Activated naive CD4-positive, alpha-beta T cell treated with Interleukin-2 at 50 U/mL for 16 hours (primary cell): ENCODE results near the gene ANKFY1.
"Not testable (repeated sequence)": the region's sequence is repeated elsewhere in the genome, so short reads cannot be mapped to it uniquely, and the experiment has no call there.

ENCODE experiments used
- DNase-seq: peaks from one replicate; pipeline ENCODE4 v3.0.0-alpha.2; 2020

ANKFY1 gene

DNA sequence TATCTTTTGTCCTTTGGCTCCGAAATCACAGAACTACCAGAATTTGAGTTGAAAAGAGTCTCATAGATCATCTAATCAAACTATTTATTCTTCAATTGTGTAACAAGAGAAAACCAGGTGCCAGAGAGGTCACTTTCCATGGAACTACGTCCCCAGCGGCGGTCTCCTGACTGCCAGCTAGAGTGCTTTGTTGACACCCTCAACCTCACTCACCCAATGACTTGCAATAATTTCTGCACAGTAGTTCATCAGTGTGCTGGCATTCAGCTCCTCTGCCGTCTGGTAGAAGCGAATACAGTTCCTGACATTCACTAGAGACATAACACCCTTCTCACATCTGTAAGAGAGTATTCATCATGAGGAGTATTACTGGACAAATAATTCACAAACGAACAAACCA is 54.2 kb downstream of the ANKFY1 start:
- DNase-seq = no peak

DNA sequence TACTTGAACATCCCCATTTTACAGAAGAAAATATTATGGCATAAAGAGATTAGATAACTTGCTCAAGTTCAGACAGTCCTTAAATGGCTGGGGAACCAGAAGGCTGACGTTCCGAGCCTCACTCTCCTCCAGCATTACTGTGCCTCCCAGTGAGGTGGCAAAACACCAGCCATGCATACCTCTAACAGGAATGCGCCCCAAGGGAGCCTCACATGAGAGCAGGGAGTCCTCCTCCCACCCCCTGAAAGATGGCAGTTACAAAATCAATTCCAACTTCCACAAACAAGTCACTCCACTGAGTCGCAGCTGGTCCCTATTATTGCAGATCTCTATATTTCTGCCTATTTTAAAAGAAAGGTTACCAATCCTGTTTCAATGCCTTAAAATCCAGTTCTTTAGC is 55.5 kb downstream of the ANKFY1 start:
- DNase-seq = no peak

DNA sequence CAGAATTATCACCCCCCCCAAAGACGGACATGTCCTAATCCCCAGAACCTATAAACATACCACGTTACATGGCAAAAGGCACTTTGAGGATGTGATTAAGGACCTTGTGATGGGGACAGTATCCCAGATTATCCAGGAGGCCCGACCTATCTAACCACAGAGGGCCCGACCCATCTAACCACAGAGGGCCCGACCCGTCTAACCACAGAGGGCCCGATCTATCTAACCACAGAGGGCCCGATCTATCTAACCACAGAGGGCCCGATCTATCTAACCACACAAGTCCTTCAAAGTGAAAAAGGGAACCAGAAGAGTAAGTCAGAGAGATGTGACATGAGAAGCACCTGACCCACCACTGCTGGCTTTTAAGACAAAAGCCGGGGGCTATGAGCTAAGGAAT is 56.8 kb downstream of the ANKFY1 start:
- DNase-seq = no peak

DNA sequence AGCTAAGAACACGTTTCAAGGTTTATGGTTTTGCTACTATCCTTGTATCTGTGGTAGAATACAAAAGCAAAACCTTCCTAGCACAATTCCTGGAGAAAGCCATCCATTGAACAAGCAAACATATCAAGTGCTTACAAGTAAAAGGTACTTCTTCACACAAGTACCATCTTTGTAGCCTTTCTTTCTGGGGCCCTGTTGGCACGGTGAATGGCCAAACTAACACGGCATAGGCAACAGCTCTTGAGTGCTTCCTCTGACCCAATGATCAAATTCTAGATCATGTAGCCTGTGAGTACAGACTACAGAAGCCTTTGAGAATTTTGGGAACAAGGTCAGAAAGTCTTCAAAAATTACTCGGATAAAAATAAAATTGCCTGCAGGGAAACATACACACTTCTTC is 57.9 kb downstream of the ANKFY1 start:
- DNase-seq = no peak

DNA sequence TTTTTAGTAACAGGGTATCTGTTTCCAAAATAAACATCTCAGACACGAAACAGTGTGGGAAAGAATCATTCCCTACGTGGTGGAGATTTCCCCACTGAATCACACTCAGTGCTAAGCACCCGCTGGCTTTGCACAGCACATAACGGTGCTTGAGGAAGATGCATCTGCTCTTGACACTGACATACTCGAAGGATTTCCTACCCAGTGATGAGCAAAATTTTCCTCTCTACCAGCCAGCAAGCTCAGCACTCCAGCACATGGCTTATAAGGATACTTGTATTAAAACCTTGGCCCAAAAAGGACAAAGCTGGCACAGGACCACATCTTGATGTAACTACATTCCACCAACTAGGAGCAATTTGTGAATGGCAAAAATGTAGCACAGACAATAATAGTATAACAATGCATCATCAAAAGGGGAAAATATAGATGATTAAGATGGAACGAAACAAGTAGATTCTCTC is 59.0 kb downstream of the ANKFY1 start:
- no peak for DNase-seq

DNA sequence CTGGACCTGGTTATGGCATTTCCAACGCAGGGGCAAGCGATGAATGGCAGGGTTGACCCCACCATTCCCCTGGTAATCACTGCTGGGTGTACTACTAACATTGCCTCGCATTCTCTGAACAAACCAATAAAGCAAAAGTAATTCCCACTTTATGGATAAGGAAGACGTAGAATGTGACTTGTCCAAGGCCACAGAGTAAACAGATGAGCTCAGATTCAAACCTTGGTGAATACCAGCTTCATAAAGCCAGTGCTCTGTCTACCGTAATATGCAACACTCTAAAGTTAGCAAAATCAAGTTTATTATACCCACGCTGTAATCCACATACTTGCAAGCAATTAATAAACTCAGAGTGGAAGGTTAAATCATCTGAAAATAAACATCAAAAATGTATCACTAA is 59.6 kb downstream of the ANKFY1 start:
- DNase-seq = no peak

DNA sequence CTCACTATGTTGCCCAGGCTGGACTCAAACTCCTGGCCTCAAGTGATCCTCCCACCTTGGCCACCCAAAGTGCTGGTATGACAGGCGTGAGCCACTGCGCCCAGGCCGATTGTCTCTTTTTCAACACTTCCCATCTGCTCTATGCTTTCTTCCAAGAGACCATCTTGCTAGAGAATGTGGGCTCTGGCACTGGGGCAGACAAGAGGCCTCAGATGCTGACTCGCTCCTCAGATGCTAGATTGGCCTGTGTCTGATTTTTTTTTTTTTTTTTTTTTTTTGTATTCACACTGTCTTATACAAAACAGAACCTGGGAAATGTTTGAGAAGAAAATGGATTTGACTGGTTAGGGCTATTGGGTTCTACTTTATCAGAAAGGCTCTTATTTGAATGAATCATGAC is 62.6 kb downstream of the ANKFY1 start:
- DNase-seq = no peak

DNA sequence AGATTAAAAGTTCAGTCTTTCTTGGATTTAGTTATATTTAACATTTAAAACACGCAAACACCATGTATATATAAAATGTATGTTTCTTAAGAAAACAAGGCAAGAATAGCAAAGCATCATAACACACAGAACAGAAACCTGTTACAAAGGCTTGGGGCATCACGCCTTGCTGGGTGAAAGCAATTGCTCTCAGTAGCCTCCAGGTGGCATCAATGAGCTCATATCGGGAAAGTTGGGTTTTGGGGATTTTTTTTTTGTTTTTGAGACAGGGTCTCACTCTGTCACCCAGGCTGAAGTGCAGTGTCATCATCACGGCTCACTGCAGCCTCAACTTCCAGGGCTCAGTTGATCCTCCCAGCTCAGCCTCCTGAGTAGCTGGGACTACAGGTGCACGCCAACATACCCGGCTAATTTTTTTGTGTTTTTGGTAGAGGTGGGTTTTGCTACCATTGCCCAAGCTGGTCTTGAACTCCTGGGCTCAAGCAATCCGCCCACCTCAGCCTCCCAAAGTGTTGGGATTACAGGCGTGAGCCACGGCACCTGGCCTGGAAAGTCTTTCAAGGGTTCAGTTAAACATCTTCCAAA is 63.9 kb downstream of the ANKFY1 start:
- DNase-seq = peak; percentile 30

DNA sequence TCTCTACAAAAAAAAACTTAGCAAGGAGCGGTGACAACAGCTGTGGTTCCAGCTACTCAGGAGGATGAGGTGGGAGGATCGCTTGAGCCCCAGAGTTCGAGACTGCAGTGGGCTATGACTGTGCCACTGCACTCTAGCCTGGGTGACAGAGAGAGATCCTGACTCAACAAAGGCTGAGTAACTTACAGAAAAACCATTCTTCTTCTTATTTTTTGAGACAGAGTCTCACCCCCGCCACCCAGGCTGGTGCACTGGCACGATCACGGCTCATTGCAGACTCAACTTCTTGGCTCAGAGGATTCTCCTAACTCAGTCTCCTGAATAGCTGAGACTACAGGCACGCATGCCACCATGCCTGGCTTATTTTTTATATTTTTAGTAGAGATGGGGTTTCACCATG is 64.8 kb downstream of the ANKFY1 start:
- DNase-seq = no peak

DNA sequence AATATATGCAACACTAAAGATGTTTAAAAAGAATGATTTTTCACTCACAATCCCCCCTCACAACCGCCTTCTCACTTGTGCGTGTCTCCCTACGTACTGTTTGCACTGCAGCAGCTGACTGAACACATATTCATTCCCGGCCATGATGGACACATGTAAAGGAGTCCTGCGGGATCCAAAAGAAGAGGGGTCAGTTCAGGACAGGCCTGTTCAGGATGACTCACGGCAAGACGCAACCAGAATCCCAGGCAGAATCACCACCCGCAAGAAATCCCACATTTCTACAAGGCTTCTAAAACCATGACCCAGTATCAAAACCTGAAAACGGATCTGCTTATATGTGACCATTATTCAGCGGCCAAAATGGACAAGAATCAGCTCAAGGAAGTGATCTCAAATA is 68.5 kb downstream of the ANKFY1 start:
- DNase-seq = no peak

DNA sequence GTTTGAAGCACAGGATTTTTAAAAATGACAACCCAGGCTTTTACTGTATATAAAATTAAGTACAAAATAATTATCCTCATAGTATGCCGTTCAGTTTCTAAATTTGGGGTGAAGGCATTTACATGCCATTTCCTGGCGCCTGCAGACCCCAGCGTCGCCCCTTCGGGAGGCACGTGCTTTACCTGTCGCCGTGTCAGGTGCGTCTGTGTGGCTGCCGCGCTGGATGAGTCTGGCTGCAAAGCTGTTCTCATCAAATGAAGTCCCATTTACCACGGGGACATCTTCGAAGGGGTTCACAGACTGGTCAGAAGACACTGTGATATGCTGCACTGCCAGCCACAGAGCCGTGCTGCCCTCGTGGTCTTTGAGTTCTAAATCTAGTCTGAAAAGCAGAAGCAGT is 69.0 kb downstream of the ANKFY1 start:
- no peak for DNase-seq

DNA sequence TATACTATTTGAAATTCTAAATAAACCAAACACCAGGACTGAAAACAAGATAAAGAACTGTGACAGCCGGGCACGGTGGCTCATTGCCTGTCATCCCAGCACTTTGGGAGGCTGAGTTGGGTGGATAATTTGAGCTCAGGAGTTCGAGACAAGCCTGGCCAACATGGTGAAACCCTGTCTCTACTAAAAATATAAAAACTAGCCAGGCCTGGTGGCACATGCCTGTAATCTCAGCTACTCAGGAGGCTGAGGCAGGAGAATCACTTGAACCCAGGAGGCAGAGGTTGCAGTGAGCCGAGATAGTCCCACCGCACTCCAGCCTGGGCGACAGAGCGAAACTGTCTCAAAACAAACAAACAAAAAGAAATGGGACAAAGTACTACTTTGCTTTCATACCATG is 73.0 kb downstream of the ANKFY1 start:
- DNase-seq = not testable (repeated sequence)

DNA sequence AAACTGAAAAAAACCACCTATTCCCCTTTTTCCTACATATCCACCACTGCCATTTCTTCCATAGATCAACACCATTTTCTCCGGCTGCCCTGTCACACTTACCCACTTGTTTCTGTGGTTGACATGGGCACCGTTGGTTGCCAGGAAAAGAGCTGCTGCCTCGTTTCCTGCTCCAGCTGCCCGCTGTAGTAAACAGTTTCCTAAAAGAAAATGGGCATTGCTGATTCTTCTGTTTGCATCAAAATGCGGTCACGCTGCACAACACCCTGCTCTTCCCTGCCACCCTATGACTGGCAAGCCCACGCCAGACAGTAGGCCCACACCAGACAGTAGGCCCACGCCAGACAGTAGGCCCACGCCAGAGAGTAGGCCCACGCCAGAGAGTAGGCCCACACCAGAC is 74.5 kb downstream of the ANKFY1 start:
- no peak for DNase-seq

DNA sequence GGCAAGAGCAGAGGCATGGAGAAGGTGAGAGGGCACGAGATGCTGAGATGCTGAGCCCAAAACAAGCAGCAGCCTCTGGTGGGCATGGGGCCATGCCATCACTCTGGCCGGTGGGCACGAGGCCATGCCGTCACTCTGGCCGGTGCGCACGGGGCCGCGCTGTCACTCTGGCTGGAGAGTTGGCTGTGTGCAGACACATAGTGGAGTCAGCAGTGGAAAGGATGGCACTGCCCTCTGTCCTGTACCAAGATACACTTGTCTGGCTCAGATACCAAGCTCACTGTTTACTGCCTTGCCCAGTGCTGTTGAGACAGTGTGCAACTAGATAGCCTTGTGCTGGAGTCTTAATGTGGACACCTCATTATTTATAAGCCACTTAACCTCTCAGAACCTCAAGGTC is 75.7 kb downstream of the ANKFY1 start:
- no peak for DNase-seq

DNA sequence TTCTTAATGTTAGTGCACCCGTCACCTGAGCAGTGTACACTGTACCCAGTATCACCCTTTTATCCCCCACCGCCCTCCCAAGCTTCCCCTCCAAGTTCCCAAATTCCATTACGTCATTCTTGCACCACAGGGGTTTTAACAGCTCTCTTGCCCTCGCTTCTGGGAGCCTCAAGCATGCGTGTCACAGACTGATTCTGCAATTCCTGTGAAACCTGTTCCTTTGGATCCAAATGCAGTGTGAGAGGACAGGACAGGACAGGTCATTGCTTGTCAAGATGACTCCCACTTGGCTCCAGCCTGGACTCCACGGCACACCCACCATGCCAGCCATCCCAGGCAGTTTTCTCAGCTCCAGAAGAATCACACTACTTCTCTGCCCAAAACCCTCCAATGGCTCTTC is 76.7 kb downstream of the ANKFY1 start:
- no peak for DNase-seq

DNA sequence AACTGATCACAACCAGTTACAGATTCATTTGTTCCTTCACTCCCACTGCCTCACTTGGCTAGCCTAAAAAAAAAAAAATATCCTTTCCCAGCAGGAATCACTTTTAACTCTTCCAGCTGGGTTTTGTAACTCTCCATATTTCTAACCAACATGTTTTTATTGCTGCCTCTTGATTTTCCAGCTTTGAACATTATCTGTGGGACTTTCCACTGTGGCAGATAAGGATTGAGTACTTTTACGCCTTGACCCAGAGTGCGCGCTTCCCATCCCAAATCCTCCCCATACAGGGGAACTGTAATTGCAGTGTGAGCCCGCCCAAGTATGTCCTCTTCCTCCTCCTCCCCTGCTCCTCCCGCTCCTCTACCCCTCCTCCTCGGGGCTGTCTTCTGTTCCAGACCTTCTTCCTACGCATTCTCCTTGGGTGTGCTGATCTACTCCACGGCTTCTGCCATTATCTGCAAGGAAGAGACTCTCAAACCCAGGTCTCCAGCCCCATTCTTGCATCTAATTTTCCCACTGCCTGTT is 77.4 kb downstream of the ANKFY1 start:
- no peak for DNase-seq

DNA sequence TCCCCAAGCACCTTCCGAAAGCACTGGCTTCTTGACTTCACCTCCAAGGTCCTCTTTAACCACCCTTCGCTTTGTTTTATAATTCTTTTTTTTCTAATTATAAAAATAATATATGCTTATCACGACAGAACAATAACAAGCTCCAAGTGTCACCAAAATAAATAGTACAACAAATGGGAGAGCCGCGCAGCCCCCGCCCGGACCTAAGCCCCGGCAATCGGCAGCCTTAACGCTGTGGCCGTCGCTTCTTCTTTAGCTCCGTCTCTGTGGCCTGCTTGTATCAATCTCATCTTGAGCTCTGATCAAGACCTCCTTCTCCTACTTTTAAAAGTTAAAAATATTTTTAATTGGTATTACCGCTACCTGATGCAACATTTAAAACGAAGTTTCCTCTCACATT is 78.1 kb downstream of the ANKFY1 start:
- DNase-seq = no peak

DNA sequence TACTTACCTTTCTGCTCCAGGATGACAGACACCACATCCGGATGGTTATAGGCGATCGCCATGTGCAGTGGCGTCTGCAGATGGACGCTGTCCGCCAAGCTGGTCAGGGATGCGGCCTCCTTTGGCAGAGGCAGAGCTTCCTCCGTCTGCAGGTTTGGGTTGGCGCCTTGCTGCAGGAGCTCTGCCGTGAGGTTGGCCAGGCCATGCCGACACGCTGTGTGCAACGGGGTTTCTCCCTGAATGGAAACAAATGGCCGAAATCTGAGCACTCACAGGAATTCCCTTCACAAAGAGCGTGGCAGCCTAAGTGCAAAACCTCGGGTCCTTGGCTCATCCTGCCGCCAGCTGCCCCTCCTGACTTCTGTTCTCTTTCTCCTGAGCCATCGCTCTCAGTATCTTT is 79.0 kb downstream of the ANKFY1 start:
- DNase-seq = no peak

DNA sequence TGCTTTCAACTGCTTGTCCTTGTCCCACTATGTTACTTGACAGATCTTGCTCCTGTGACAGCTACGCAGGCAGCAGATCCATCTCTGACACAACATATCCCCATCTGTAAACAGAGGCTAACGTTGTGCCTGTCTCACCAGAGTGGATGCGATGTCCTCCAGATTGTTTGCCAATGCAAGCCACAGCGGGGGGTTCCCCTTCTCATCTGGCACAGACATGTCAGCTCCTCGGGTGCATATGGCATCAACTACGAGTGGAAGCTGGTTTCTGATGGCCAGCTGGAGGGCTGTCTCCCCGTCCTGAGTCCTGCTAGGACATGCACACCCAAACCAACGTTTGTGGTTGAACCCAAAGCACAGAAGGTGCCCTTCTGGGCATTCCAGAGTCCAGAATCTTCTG is 81.7 kb downstream of the ANKFY1 start:
- no peak for DNase-seq

DNA sequence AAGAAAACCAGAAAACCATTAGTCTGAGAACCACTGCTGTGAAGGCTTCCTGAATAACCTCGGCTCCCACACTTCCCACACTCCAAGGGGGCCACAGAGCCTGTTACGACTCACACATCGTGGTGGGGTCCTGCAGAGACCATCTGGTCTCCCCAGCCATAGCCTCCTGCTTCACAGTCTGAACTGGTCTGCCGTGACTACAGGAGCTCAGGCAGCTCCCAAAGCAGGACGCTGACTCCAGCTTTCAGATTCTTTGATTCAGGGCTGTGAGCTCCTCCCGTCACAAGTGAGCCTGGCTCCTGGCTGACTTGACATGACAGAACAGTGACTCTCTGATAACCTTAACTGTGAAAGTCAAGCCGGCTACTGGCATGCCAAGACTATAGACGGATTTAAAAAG is 83.0 kb downstream of the ANKFY1 start:
- no peak for DNase-seq

DNA sequence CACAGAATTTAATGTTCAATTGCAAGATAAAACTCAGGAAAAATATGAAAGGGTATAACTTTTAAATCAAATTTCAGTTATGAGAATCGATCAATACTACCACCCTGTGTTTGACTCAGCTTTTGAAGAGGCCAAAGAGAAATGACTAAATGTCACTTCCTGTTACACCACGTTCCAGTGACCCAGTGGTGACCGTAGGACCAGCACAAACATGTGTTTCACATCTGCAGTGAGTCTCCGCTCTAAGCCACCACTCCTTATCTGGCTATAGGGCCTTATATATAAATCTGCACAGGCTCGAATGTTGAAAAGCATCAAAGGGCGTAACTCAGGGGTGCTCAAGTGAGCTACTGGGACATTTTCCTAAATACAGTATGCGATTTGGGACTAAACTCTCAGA is 84.7 kb downstream of the ANKFY1 start:
- DNase-seq = no peak

DNA sequence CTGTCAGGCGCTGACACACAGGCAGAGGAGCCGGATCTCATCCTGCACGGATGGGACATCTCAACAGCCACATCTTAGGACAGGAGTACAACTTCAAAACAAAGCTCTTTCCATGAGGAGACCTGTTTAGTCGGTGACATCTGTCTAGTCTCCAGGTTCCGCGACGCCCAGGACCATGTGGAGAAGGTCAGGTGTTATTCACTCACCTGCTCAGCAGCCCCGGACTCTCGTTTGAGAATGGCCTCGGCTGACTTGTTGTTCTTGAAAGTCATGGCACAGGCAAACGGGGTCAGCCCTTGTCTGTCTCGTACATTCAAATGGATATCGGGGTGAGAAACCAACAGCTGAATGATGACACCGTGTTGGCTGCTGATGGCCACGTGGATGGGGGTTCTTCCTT is 85.1 kb downstream of the ANKFY1 start:
- DNase-seq = no peak

DNA sequence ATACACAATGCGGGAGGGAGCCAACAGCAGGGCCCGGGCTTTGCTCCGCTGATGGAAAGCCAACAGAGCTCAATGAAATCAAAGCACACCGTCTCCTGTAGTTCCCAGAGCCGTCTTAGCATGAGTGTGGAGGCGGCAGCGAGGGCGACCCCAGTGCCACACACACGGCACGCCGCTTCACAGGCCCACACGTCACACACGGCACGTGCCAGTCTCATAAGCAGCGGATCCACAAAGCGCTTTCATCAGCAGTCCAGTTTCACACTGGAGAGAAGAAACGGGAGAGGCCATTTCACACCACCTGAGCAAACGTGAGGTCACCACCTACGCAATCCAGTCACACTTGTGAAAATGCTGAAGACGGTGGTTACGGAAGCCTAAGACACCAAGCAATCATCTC is 86.0 kb downstream of the ANKFY1 start:
- DNase-seq = no peak

DNA sequence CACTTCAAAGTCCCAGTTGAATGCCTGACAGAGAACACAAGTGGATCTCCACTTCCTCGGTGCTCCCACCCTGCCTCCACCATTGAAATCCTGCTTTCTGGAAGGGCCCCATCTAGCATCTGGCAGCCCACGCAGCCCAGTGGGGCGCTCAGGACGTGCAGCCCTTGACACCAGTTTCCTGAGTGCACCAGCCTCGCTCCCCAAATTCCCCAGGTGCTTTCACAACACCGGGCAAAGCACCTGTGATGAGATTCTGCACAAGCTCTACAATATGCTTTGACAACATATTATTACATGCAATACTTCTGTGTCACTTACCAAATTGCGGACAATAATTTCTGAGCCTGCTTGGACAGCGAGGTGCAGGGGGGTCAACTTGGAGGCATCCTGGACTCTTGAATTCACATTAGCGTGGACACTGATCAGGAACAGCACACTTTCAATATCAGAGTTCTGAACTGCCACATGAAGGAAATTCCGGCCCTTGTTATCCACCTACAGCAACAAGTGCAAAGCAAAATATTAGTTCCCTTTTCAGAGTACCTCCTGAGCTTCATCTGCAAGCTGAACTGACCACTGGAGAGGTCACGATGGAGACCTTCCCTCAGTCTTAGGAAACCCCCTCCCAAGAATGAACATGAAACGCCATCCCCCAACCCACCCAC is 86.8 kb downstream of the ANKFY1 start:
- peak; percentile 29 for DNase-seq
